ENCODE results near the gene MICB.
"Not testable (repeated sequence)": the region's sequence is repeated elsewhere in the genome, so short reads cannot be mapped to it uniquely, and the experiment has no call there.

MICB gene

GRCh38 chr6:31476515-31477139 lies 21.3 kb upstream of the MICB start:
- no peak for DNase-seq

GRCh38 chr6:31477521-31477920 lies 20.4 kb upstream of the MICB start:
- no peak for DNase-seq

- DNase-seq = no peak
Measured at GRCh38 chr6:31478186-31478950, 19.6 kb upstream of the MICB start.

- DNase-seq = no peak
Measured at GRCh38 chr6:31479151-31479932, 18.6 kb upstream of the MICB start.

GRCh38 chr6:31479933-31480535 lies 17.9 kb upstream of the MICB start:
- DNase-seq = no peak

GRCh38 chr6:31480574-31480973 lies 17.4 kb upstream of the MICB start:
- DNase-seq = no peak

- DNase-seq = no peak
Measured at GRCh38 chr6:31483392-31483791, 14.6 kb upstream of the MICB start.

GRCh38 chr6:31485055-31485454 lies 12.9 kb upstream of the MICB start:
- no peak for DNase-seq

- not testable (repeated sequence) for DNase-seq
Measured at GRCh38 chr6:31486065-31486837, 11.7 kb upstream of the MICB start.

GRCh38 chr6:31487674-31488073 lies 10.3 kb upstream of the MICB start:
- not testable (repeated sequence) for DNase-seq

GRCh38 chr6:31489086-31489485 lies 8.9 kb upstream of the MICB start:
- no peak for DNase-seq

GRCh38 chr6:31490115-31490873 lies 7.7 kb upstream of the MICB start:
- no peak for DNase-seq

- not testable (repeated sequence) for DNase-seq
Measured at GRCh38 chr6:31493550-31493874, 4.4 kb upstream of the MICB start.

- DNase-seq = peak; percentile 73
Measured at GRCh38 chr6:31493875-31494694, 3.9 kb upstream of the MICB start.

GRCh38 chr6:31495580-31495979 lies 2.4 kb upstream of the MICB start:
- DNase-seq = no peak

- not testable (repeated sequence) for DNase-seq
Measured at GRCh38 chr6:31496826-31497225, 1.1 kb upstream of the MICB start.

- DNase-seq = no peak
Measured at GRCh38 chr6:31498748-31499147, 803 bp downstream of the MICB start.

GRCh38 chr6:31499648-31500047 lies 1.7 kb downstream of the MICB start:
- DNase-seq = not testable (repeated sequence)

GRCh38 chr6:31502586-31502985 lies 4.6 kb downstream of the MICB start:
- DNase-seq = no peak

GRCh38 chr6:31509036-31509435 lies 11.1 kb downstream of the MICB start:
- not testable (repeated sequence) for DNase-seq

GRCh38 chr6:31510007-31510406 lies 12.1 kb downstream of the MICB start:
- no peak for DNase-seq

Data from CD4-positive, alpha-beta T cell treated with Interleukin-4 for 4 hours (primary cell).